Erythroblast (primary cell): ENCODE data around the gene AURKAIP1.

Experiments
- GATA1 ChIP-seq: IDR thresholded peaks from 2 replicates; pipeline ENCODE4 v1.6.1; 2011; ENCODE audit warnings: low read depth, mild to moderate bottlenecking, control low read depth, low read length, moderate library complexity
- POLR2A ChIP-seq: IDR thresholded peaks from 2 replicates; pipeline ENCODE4 v1.6.1; 2011; ENCODE audit warnings: mild to moderate bottlenecking, low read length

DNA sequence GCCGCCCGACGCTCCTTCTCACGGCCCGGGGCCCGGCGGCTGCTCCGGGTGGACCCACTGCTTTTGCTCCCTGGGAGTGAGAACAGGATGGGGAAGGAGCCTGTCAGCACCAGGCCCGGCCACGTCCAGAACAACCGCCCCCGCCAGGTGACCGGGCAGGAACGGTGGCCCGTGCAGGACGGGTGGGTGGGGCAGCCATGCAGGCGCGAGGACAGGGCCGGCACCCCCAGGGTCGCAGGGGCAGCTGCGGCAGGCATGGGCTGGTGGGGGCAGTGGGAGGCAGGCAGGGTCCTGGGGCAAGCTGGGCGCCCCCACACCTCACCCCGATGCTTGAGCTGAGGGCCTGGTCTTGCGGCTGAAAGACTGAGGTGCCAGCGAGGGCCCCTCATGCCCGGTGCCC is 38.6 kb downstream of the AURKAIP1 start:
- no peak for TF ChIP-seq POLR2A
- TF ChIP-seq GATA1 = no peak
